ENCODE results near the gene AUTS2.

- no peak for TF ChIP-seq CTCF (IDR thresholded peaks at IDR 0.05; ENCODE audit: low read length)
- TF ChIP-seq EZH2 (IDR thresholded peaks at IDR 0.05; ENCODE audit: borderline replicate concordance, low read length), result no peak
Measured at GRCh38 chr7:69653806-69654205, 55.5 kb downstream of the AUTS2 start.

Data from OCI-LY1 (cell line).